KMS-11 (cell line): Measurements from ENCODE around the gene PPP6C.
"Not testable (repeated sequence)": the region's sequence is repeated elsewhere in the genome, so short reads cannot be mapped to it uniquely, and the experiment has no call there.

Experiments used
- H2AFZ ChIP-seq: fragments of 200-600 bp; sonication (generic); 2 replicates; pipeline ENCODE4 v1.6.1; 2016; ENCODE audit warnings: antibody characterized with exemption, mixed run types, low read depth
- H3K27ac ChIP-seq: fragments of 200-600 bp; sonication (generic); 2 replicates; pipeline ENCODE4 v1.6.1; 2016; ENCODE audit warnings: mild to moderate bottlenecking, mixed run types
- H3K27me3 ChIP-seq: fragments of 200-600 bp; sonication (generic); 2 replicates; pipeline ENCODE4 v1.6.1; 2017; ENCODE audit warnings: mild to moderate bottlenecking, low read depth, mixed run types, moderate library complexity; ENCODE audit not compliant: insufficient read depth
- H3K36me3 ChIP-seq: fragments of 200-600 bp; sonication (generic); 2 replicates; pipeline ENCODE4 v1.6.1; 2017; ENCODE audit warnings: mild to moderate bottlenecking, mixed run types; ENCODE audit not compliant: insufficient read depth
- H3K4me1 ChIP-seq: fragments of 200-600 bp; sonication (generic); 2 replicates; pipeline ENCODE4 v1.6.1; 2016; ENCODE audit warnings: mild to moderate bottlenecking, low read depth, mixed run types; ENCODE audit not compliant: poor library complexity, severe bottlenecking
- H3K4me2 ChIP-seq: fragments of 200-600 bp; sonication (generic); 2 replicates; pipeline ENCODE4 v1.7.0; 2016; ENCODE audit warnings: mild to moderate bottlenecking, mixed run types
- H3K4me3 ChIP-seq: fragments of 200-600 bp; sonication (generic); IDR thresholded peaks from 2 replicates; pipeline ENCODE4 v1.6.1; 2017; ENCODE audit warnings: low read depth, low read length, mixed read lengths; ENCODE audit not compliant: insufficient read depth
- H3K79me2 ChIP-seq: fragments of 200-600 bp; sonication (generic); 2 replicates; pipeline ENCODE4 v1.6.1; 2016; ENCODE audit warnings: low read depth, mixed run types; ENCODE audit not compliant: insufficient read depth
- H3K9ac ChIP-seq: fragments of 200-600 bp; sonication (generic); 2 replicates; pipeline ENCODE4 v1.6.1; 2016; ENCODE audit warnings: mild to moderate bottlenecking, mixed run types
- H4K20me1 ChIP-seq: fragments of 200-600 bp; sonication (generic); 2 replicates; pipeline ENCODE4 v1.6.1; 2016; ENCODE audit warnings: mild to moderate bottlenecking, mixed run types; ENCODE audit not compliant: insufficient read depth
- CTCF ChIP-seq: fragments of 200-600 bp; sonication (generic); conservative IDR thresholded peaks from 2 replicates; pipeline ENCODE4 v1.6.1; 2017; ENCODE audit warnings: low read depth, mild to moderate bottlenecking, antibody characterized with exemption, low read length, moderate library complexity, mixed read lengths

PPP6C gene

GRCh38 chr9:125183561-125183960 is 6.0 kb downstream of the PPP6C start:
- Histone ChIP-seq H3K9ac (no peak overlapping the region), H3K4me3 (no peak overlapping the region), H3K36me3 (no peaks in the 10 kb centered on the region), H3K79me2 (peaks cover 99% of the 10 kb centered on the region), H3K4me1 (peaks cover 17% of the 10 kb centered on the region), H3K27me3 (no peaks in the 10 kb centered on the region), H3K4me2 (no peak overlapping the region), H2AFZ (no peak overlapping the region), H3K27ac (no peak overlapping the region), H4K20me1 (no peaks in the 10 kb centered on the region; the same call in 1 of the 2 replicates)
- no peak for TF ChIP-seq CTCF

- no peak for TF ChIP-seq CTCF
- H3K4me3 ChIP-seq, result no peak overlapping the region
- no peaks in the 10 kb centered on the region; the same call in 1 of the 2 replicates for H4K20me1 ChIP-seq
- no peak overlapping the region for H2AFZ ChIP-seq
- H3K79me2 ChIP-seq, result peaks cover 99% of the 10 kb centered on the region
- no peak overlapping the region for H3K4me2 ChIP-seq
- no peaks in the 10 kb centered on the region for H3K36me3 ChIP-seq
- peaks cover 12% of the 10 kb centered on the region for H3K4me1 ChIP-seq
- H3K27ac ChIP-seq, result no peak overlapping the region
- H3K27me3 ChIP-seq, result no peaks in the 10 kb centered on the region
- no peak overlapping the region for H3K9ac ChIP-seq
Measured at GRCh38 chr9:125183054-125183453, 6.5 kb downstream of the PPP6C start.

GRCh38 chr9:125181756-125182155 is 7.8 kb downstream of the PPP6C start:
- not testable (repeated sequence) for H2AFZ ChIP-seq, H3K27me3 ChIP-seq, H4K20me1 ChIP-seq, H3K27ac ChIP-seq, H3K36me3 ChIP-seq, H3K4me2 ChIP-seq, H3K4me1 ChIP-seq, H3K9ac ChIP-seq, H3K4me3 ChIP-seq
- peaks cover 97% of the 10 kb centered on the region for H3K79me2 ChIP-seq

GRCh38 chr9:125180876-125181275 is 8.7 kb downstream of the PPP6C start:
- no peaks in the 10 kb centered on the region for H3K36me3 ChIP-seq
- H3K9ac ChIP-seq, result no peak overlapping the region
- H3K4me3 ChIP-seq, result no peak overlapping the region
- H3K27ac ChIP-seq, result no peak overlapping the region
- no peaks in the 10 kb centered on the region for H3K27me3 ChIP-seq
- TF ChIP-seq CTCF, result no peak
- peaks cover 97% of the 10 kb centered on the region for H3K79me2 ChIP-seq
- no peaks in the 10 kb centered on the region for H3K4me1 ChIP-seq
- H3K4me2 ChIP-seq, result no peak overlapping the region
- H4K20me1 ChIP-seq, result no peaks in the 10 kb centered on the region; the same call in 1 of the 2 replicates
- H2AFZ ChIP-seq, result no peak overlapping the region

GRCh38 chr9:125179776-125180175 is 9.8 kb downstream of the PPP6C start:
- not testable (repeated sequence) for H3K36me3 ChIP-seq, H3K4me3 ChIP-seq, H3K27ac ChIP-seq, H3K4me2 ChIP-seq, H2AFZ ChIP-seq, H3K27me3 ChIP-seq, H3K4me1 ChIP-seq, H4K20me1 ChIP-seq, H3K9ac ChIP-seq
- peaks cover 98% of the 10 kb centered on the region for H3K79me2 ChIP-seq
